ENCODE data around the gene ZSCAN29.

The ZSCAN29 gene

DNA sequence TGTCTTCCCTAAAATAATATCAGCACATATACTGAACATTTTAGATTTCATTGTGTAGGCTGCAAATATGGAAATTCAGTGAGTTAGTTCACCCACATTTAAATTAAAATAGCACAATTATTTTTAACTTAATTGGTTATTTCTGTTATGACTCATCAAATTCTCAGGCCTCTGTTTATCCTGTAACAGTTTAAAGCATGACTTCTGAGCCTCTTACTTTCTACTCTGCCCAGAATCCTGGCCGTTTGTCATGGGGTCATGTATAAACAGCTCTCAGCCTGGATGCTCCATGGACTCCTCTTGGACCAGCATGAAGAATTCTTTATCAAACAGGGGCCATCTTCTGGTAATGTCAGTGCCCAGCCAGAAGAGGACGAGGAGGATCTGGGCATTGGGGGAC, 12.2 kb upstream of the ZSCAN29 start:
- H3F3A ChIP-seq (ENCODE audit: low read depth) = no peaks in the 10 kb centered on the region
- no peaks in the 10 kb centered on the region for H3K27me3 ChIP-seq (ENCODE audit: insufficient read depth, low read length, poor library complexity, severe bottlenecking)
- H4K20me1 ChIP-seq (ENCODE audit: insufficient read depth, low read length, poor library complexity, severe bottlenecking) = no peaks in the 10 kb centered on the region
- H3K36me3 ChIP-seq (ENCODE audit: insufficient read depth, low read length) = peaks cover 76% of the 10 kb centered on the region
- TF ChIP-seq, protein P1, sequence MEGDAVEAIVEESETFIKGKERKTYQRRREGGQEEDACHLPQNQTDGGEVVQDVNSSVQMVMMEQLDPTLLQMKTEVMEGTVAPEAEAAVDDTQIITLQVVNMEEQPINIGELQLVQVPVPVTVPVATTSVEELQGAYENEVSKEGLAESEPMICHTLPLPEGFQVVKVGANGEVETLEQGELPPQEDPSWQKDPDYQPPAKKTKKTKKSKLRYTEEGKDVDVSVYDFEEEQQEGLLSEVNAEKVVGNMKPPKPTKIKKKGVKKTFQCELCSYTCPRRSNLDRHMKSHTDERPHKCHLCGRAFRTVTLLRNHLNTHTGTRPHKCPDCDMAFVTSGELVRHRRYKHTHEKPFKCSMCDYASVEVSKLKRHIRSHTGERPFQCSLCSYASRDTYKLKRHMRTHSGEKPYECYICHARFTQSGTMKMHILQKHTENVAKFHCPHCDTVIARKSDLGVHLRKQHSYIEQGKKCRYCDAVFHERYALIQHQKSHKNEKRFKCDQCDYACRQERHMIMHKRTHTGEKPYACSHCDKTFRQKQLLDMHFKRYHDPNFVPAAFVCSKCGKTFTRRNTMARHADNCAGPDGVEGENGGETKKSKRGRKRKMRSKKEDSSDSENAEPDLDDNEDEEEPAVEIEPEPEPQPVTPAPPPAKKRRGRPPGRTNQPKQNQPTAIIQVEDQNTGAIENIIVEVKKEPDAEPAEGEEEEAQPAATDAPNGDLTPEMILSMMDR (conservative IDR thresholded peaks at IDR 0.05; ENCODE audit: low read length) = no peak
- no peak for TF ChIP-seq EZH2phosphoT487 (IDR thresholded peaks at IDR 0.05; ENCODE audit: borderline replicate concordance)
- no peak overlapping the region for H3K4me2 ChIP-seq (ENCODE audit: low read depth, low read length, poor library complexity, severe bottlenecking)
- H3K4me3 ChIP-seq (ENCODE audit: low read length, poor library complexity, severe bottlenecking) = no peak overlapping the region
- H3K4me1 ChIP-seq (ENCODE audit: insufficient read depth, low read length, poor library complexity, severe bottlenecking) = no peaks in the 10 kb centered on the region
- H3K9me3 ChIP-seq (ENCODE audit: insufficient read depth, low read depth, low read length) = no peaks in the 10 kb centered on the region
- H2AFZ ChIP-seq (ENCODE audit: low read length) = no peak overlapping the region
- H3K9ac ChIP-seq (ENCODE audit: low read depth, low read length, poor library complexity, severe bottlenecking) = no peak overlapping the region
- H3K9me2 ChIP-seq (replicated peaks; ENCODE audit: low read depth, low read length) = no peaks in the 10 kb centered on the region
- H3K79me2 ChIP-seq (ENCODE audit: insufficient read depth, low read length) = no peaks in the 10 kb centered on the region

DNA sequence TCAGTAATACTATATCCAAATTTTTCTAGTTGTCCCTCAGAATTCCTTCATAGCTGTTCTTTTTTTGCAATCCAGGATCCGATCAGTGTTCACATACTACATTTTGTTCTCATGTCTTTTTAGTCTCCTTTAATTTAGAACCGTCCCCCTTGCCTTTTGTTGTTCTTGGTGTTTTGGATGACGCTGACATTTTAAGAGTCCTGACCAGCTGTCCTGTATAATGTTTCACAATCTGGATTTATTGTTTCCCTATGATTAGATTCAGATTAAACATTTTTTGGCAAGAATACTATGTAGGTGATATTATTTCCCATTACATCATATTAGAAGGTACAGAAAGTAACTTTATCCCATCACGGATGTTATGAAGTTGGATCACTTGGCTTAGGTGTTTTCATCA, 11.5 kb upstream of the ZSCAN29 start:
- H3K4me2 ChIP-seq (ENCODE audit: low read depth, low read length, poor library complexity, severe bottlenecking) = no peak overlapping the region
- TF ChIP-seq, protein P1 (conservative IDR thresholded peaks at IDR 0.05; ENCODE audit: low read length) = no peak
- no peak for TF ChIP-seq EZH2phosphoT487 (IDR thresholded peaks at IDR 0.05; ENCODE audit: borderline replicate concordance)
- no peak overlapping the region for H3K9ac ChIP-seq (ENCODE audit: low read depth, low read length, poor library complexity, severe bottlenecking)
- no peak overlapping the region for H3K4me3 ChIP-seq (ENCODE audit: low read length, poor library complexity, severe bottlenecking)
- H2AFZ ChIP-seq (ENCODE audit: low read length) = no peak overlapping the region
- no peaks in the 10 kb centered on the region for H3K9me3 ChIP-seq (ENCODE audit: insufficient read depth, low read depth, low read length)
- no peaks in the 10 kb centered on the region for H3K27me3 ChIP-seq (ENCODE audit: insufficient read depth, low read length, poor library complexity, severe bottlenecking)
- no peaks in the 10 kb centered on the region for H3K9me2 ChIP-seq (replicated peaks; ENCODE audit: low read depth, low read length)
- H3K4me1 ChIP-seq (ENCODE audit: insufficient read depth, low read length, poor library complexity, severe bottlenecking) = no peaks in the 10 kb centered on the region
- H3K79me2 ChIP-seq (ENCODE audit: insufficient read depth, low read length) = no peaks in the 10 kb centered on the region
- no peaks in the 10 kb centered on the region for H4K20me1 ChIP-seq (ENCODE audit: insufficient read depth, low read length, poor library complexity, severe bottlenecking)
- no peaks in the 10 kb centered on the region for H3F3A ChIP-seq (ENCODE audit: low read depth)
- H3K36me3 ChIP-seq (ENCODE audit: insufficient read depth, low read length) = peaks cover 74% of the 10 kb centered on the region

DNA sequence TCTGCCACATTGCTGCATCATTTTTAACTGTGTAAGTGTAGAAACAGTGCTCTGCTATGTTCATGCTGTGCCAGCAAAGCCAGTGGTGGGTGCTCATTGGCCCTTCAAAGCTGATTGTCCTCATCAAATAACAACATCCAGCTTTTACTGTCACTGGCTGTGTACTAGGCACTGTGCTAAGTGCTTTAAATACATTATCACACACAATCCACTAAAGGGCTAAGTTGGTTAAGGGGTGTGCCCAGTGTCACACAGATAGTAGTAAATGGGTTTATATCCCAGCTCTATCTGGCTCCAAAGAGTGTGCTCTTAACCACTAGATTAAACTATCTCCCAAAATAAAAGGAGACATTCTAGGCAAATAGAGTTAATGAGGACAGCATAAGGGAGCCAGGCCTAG, 7.8 kb upstream of the ZSCAN29 start:
- no peak for TF ChIP-seq EZH2phosphoT487 (IDR thresholded peaks at IDR 0.05; ENCODE audit: borderline replicate concordance)
- TF ChIP-seq, protein P1 (conservative IDR thresholded peaks at IDR 0.05; ENCODE audit: low read length) = no peak
- Histone ChIP-seq H3K4me3 (ENCODE audit: low read length, poor library complexity, severe bottlenecking) (no peak overlapping the region), H3F3A (ENCODE audit: low read depth) (no peaks in the 10 kb centered on the region), H4K20me1 (ENCODE audit: insufficient read depth, low read length, poor library complexity, severe bottlenecking) (peaks cover 15% of the 10 kb centered on the region), H3K9ac (ENCODE audit: low read depth, low read length, poor library complexity, severe bottlenecking) (no peak overlapping the region), H3K4me1 (ENCODE audit: insufficient read depth, low read length, poor library complexity, severe bottlenecking) (peaks cover 4% of the 10 kb centered on the region), H3K36me3 (ENCODE audit: insufficient read depth, low read length) (peaks cover 54% of the 10 kb centered on the region), H3K79me2 (ENCODE audit: insufficient read depth, low read length) (peaks cover 18% of the 10 kb centered on the region; the same call in 1 of the 2 replicates), H3K9me3 (ENCODE audit: insufficient read depth, low read depth, low read length) (no peaks in the 10 kb centered on the region), H3K27me3 (ENCODE audit: insufficient read depth, low read length, poor library complexity, severe bottlenecking) (no peaks in the 10 kb centered on the region), H3K9me2 (replicated peaks; ENCODE audit: low read depth, low read length) (no peaks in the 10 kb centered on the region), H3K4me2 (ENCODE audit: low read depth, low read length, poor library complexity, severe bottlenecking) (no peak overlapping the region), H2AFZ (ENCODE audit: low read length) (no peak overlapping the region)

All from Loucy (cell line).